SK-N-SH (cell line): ENCODE measurements around the gene NSD1. TPM values are rescaled to one million over a fixed set of nuclear protein-coding genes. Genes with fewer than 3 reads are reported as not detected.

Experiments used
- CTCF ChIA-PET: fragments of 300-600, 350-600 bp; formaldehyde crosslinking; extraction: SDS; loops from one replicate; lab custom pipeline; 2021; lab: Yijun Ruan, JAX
- POLR2A ChIA-PET: fragments of 350-600 bp; sonication (Branson Sonifier 250); formaldehyde crosslinking; extraction: SDS; loops from one replicate; lab custom pipeline; 2020; ENCODE audit warnings: antibody characterized with exemption, inconsistent platforms; lab: Yijun Ruan, JAX
- DNase-seq: peaks from one replicate; pipeline ENCODE4 v3.0.0; 2012
- H2AFZ ChIP-seq: fragments of 200-600 bp; sonication (generic); 2 replicates; pipeline ENCODE4 v1.8.1; 2016; ENCODE audit warnings: antibody characterized with exemption, mild to moderate bottlenecking, low read depth
- H3F3A ChIP-seq: fragments of 200-600 bp; sonication (generic); replicated peaks from 2 replicates; pipeline ENCODE3; 2016; ENCODE audit warnings: antibody characterized with exemption, mild to moderate bottlenecking; ENCODE audit not compliant: insufficient read depth
- H3K27ac ChIP-seq, 2 experiments: fragments of 200-500 bp in 1 of 2; fragments of 200-600 bp in 1 of 2; sonication (Bioruptor generic) in 1 of 2; sonication (generic), shearing (Covaris generic) in 1 of 2; 2 replicates each; pipeline versions ENCODE4 v1.5.1 to v1.6.1; 2014 to 2016; ENCODE audit warnings: low read depth in 2 of 2, inconsistent platforms in 1 of 2, low read length in 1 of 2, mild to moderate bottlenecking in 1 of 2, mixed read lengths in 1 of 2
- H3K27me3 ChIP-seq: fragments of 200-600 bp; sonication (generic), shearing (Covaris generic); 2 replicates; pipeline ENCODE4 v1.6.1; 2016; ENCODE audit warnings: mixed run types; ENCODE audit not compliant: insufficient read depth
- H3K36me3 ChIP-seq, 2 experiments: fragments of 200-500 bp in 1 of 2; fragments of 200-600 bp in 1 of 2; sonication (Bioruptor generic) in 1 of 2; sonication (generic) in 1 of 2; replicated peaks in 1 of 2; 2 replicates each; pipeline versions ENCODE3 to v1.5.1; 2014 to 2016; ENCODE audit warnings: low read length in 1 of 2, mild to moderate bottlenecking in 1 of 2; ENCODE audit not compliant: insufficient read depth in 2 of 2, control insufficient read depth in 1 of 2
- H3K4me1 ChIP-seq, 2 experiments: fragments of 200-500 bp in 1 of 2; fragments of 200-600 bp in 1 of 2; sonication (Bioruptor generic) in 1 of 2; sonication (generic), shearing (Covaris generic) in 1 of 2; 2 replicates each; pipeline versions ENCODE4 v1.5.1 to v1.6.1; 2014 to 2016; ENCODE audit warnings: low read depth in 1 of 2, low read length in 1 of 2, mixed run types in 1 of 2; ENCODE audit not compliant: insufficient read depth in 2 of 2, control insufficient read depth in 1 of 2
- H3K4me2 ChIP-seq: fragments of 200-600 bp; sonication (generic), shearing (Covaris generic); 2 replicates; pipeline ENCODE4 v1.6.1; 2017; ENCODE audit warnings: mixed run types
- H3K4me3 ChIP-seq, 2 experiments: fragments of 200-500 bp in 1 of 2; fragments of 200-600 bp in 1 of 2; sonication (Bioruptor generic) in 1 of 2; sonication (generic), shearing (Covaris generic) in 1 of 2; 2 replicates each; pipeline versions ENCODE4 v1.5.1 to v1.8.1; 2014 to 2016; ENCODE audit warnings: low read depth in 2 of 2, inconsistent platforms in 1 of 2, low read length in 1 of 2, mild to moderate bottlenecking in 1 of 2, mixed read lengths in 1 of 2, moderate library complexity in 1 of 2
- H3K79me2 ChIP-seq: fragments of 200-600 bp; sonication (generic); 2 replicates; pipeline ENCODE4 v1.8.1; 2017; ENCODE audit warnings: mild to moderate bottlenecking; ENCODE audit not compliant: insufficient read depth
- H3K9ac ChIP-seq: fragments of 200-600 bp; sonication (generic); 2 replicates; pipeline ENCODE4 v1.6.1; 2017; ENCODE audit warnings: mixed run types
- H3K9me2 ChIP-seq: fragments of 200-600 bp; sonication (generic); 2 replicates; pipeline ENCODE4 v1.6.1; 2017; ENCODE audit warnings: mixed run types
- H3K9me3 ChIP-seq: fragments of 200-600 bp; sonication (generic); 2 replicates; pipeline ENCODE4 v1.6.1; 2017; ENCODE audit warnings: mixed run types, mild to moderate bottlenecking, moderate library complexity
- H4K20me1 ChIP-seq: fragments of 200-600 bp; sonication (generic); 2 replicates; pipeline ENCODE4 v1.6.1; 2017; ENCODE audit warnings: mild to moderate bottlenecking, mixed run types; ENCODE audit not compliant: insufficient read depth
- CHD2 ChIP-seq: fragments of 150-350 bp; IDR thresholded peaks from 2 replicates; pipeline ENCODE4 v1.6.1; 2018; ENCODE audit warnings: low read length; ENCODE audit not compliant: partially characterized antibody
- CTCF ChIP-seq: fragments of 200-600 bp; sonication (generic); IDR thresholded peaks from 2 replicates; pipeline ENCODE4 v1.6.1; 2017; ENCODE audit warnings: antibody characterized with exemption, mild to moderate bottlenecking, moderate library complexity
- ELF1 ChIP-seq: IDR thresholded peaks from 2 replicates; pipeline ENCODE4 v1.4.0; 2012
- EP300 ChIP-seq, 2 experiments: IDR thresholded peaks; 2 replicates each; pipeline versions ENCODE4 v1.4.0 to v1.6.1; 2012; ENCODE audit warnings: borderline replicate concordance in 1 of 2, low read depth in 1 of 2, low read length in 1 of 2
- EZH2phosphoT487 ChIP-seq: fragments of 200-600 bp; sonication (generic); IDR thresholded peaks from 2 replicates; pipeline ENCODE4 v1.6.1; 2017; ENCODE audit warnings: low read depth, mixed run types, mild to moderate bottlenecking, antibody characterized with exemption, moderate library complexity, borderline replicate concordance
- GATA2 ChIP-seq: sonication (generic); formaldehyde crosslinking; IDR thresholded peaks from 2 replicates; pipeline ENCODE4 v1.5.0; 2020; ENCODE audit warnings: mild to moderate bottlenecking, missing genetic modification reagents
- JUND ChIP-seq: IDR thresholded peaks from 2 replicates; pipeline ENCODE4 v1.4.0; 2012
- MEF2A ChIP-seq: IDR thresholded peaks from 2 replicates; pipeline ENCODE4 v1.4.0; 2012; ENCODE audit warnings: low read depth, borderline replicate concordance
- NRF1 ChIP-seq: IDR thresholded peaks from 2 replicates; pipeline ENCODE4 v1.6.1; 2012; ENCODE audit warnings: low read depth, mild to moderate bottlenecking, low read length
- POLR2AphosphoS5 ChIP-seq: IDR thresholded peaks from 2 replicates; pipeline ENCODE4 v1.6.1; 2012; ENCODE audit warnings: low read depth, low read length
- RCOR1 ChIP-seq: fragments of 150-350 bp; IDR thresholded peaks from 2 replicates; pipeline ENCODE4 v1.6.1; 2017; ENCODE audit warnings: antibody characterized with exemption, low read length
- RXRA ChIP-seq: IDR thresholded peaks from 2 replicates; pipeline ENCODE4 v1.4.0; 2012; ENCODE audit warnings: low read depth, mild to moderate bottlenecking, borderline replicate concordance
- SIN3A ChIP-seq: IDR thresholded peaks from 2 replicates; pipeline ENCODE4 v1.6.1; 2012; ENCODE audit warnings: low read depth, mild to moderate bottlenecking, low read length, moderate library complexity, borderline replicate concordance
- TEAD4 ChIP-seq: IDR thresholded peaks from 2 replicates; pipeline ENCODE4 v1.4.0; 2012; ENCODE audit warnings: mild to moderate bottlenecking, borderline replicate concordance; ENCODE audit not compliant: insufficient read depth
- USF2 ChIP-seq: fragments of 150-350 bp; IDR thresholded peaks from 2 replicates; pipeline ENCODE4 v1.6.1; 2017; ENCODE audit warnings: antibody characterized with exemption, low read length, low read depth, borderline replicate concordance
- WGBS: methylation state at CpG from one replicate; pipeline ENCODE4 v1.1.6; 2017; ENCODE audit warnings: low lambda C conversion rate; 5-methylcytosine and 5-hydroxymethylcytosine counted together
- polyA plus RNA-seq, 3 experiments: library from polyadenylated mRNA; depleted of rRNA; stranded (reverse); fragments of >200 nt; gene quantifications; 2 replicates each; pipeline ENCODE4 v1.2.3, GENCODE V29; 2012
- TF ChIP-seq, protein P1 (sequence below): IDR thresholded peaks from 2 replicates; pipeline ENCODE4 v1.4.0; 2012; ENCODE audit warnings: low read depth, borderline replicate concordance

The NSD1 gene
- polyA plus RNA-seq, 1 of the 3 experiments (the other 2 are of a cell fraction) = 6.7 TPM

- TF ChIP-seq USF2 (peak; percentile 83), MEF2A (no peak), GATA2 (CRISPR knock-in tag) (no peak), CTCF (peak; percentile 40), NRF1 (no peak), POLR2AphosphoS5 (peak; percentile 29), EP300 (IDR thresholded peaks at IDR 0.05; ENCODE audit: borderline replicate concordance in 1 of 2, low read depth in 1 of 2, low read length in 1 of 2) (peak in 1 of 2 experiments; percentile 17; a peak in 1 of 4 replicates), ELF1 (peak; percentile 60), EZH2phosphoT487 (no peak), RCOR1 (no peak)
Measured at GRCh38 chr5:177303121-177303924, 169.8 kb downstream of the NSD1 start, which contains the start of the genes PRELID1 and RAB24 (continued).

DNA sequence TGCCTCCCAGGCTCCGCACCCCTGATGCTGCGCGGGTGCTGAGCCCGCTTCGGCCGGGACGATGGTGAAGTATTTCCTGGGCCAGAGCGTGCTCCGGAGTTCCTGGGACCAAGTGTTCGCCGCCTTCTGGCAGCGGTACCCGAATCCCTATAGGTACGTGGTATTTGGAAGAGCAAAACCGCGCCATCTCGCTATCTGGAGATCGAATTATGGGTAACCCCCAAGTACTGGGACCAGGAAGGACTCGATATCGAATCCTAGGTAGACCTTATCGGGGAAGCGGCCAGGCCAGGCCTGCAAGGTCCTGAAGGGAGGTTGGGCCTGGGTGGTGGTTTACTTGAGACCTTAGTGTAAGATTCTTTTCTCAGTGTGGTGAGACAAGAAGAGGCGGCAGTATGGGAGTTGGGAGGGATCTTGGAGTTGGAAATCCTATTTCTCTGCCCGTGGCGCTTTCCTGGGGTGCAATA is 170.4 kb downstream of the NSD1 start:
- H4K20me1 ChIP-seq = peaks cover 20% of the 10 kb centered on the region
- H3K27ac ChIP-seq = peak overlapping the region; percentile 60 to 76; a peak in 3 of 4 replicates
- no peak overlapping the region for H2AFZ ChIP-seq
- 0% methylated on average over 16 of the region's 25 CpGs for WGBS
- no peaks in the 10 kb centered on the region for H3K9me3 ChIP-seq
- peaks cover 70% of the 10 kb centered on the region for H3K79me2 ChIP-seq
- H3K4me1 ChIP-seq = peaks cover 0 to 28% of the 10 kb centered on the region in 2 experiments; a peak in 1 of 4 replicates
- peak overlapping the region; percentile 98 for H3K4me2 ChIP-seq
- CTCF ChIA-PET = interaction anchor here (0.8 to 6.5 kb wide), 5 partner anchors 10 to 190 kb away, joined by 3 to 48 read pairs (median 3); no protein-coding TSS in a partner anchor
- no peaks in the 10 kb centered on the region for H3K27me3 ChIP-seq
- peaks cover 18% of the 10 kb centered on the region for H3F3A ChIP-seq
- H3K9ac ChIP-seq = peak overlapping the region; percentile 90
- no peaks in the 10 kb centered on the region for H3K9me2 ChIP-seq
- no peak for TF ChIP-seq RXRA
- no peak for TF ChIP-seq TEAD4
- no peak for TF ChIP-seq CHD2
- TF ChIP-seq SIN3A = no peak
- no peak for TF ChIP-seq EP300 (IDR thresholded peaks at IDR 0.05; ENCODE audit: borderline replicate concordance in 1 of 2, low read depth in 1 of 2, low read length in 1 of 2)
- no peak for TF ChIP-seq CTCF
- TF ChIP-seq, protein P1, sequence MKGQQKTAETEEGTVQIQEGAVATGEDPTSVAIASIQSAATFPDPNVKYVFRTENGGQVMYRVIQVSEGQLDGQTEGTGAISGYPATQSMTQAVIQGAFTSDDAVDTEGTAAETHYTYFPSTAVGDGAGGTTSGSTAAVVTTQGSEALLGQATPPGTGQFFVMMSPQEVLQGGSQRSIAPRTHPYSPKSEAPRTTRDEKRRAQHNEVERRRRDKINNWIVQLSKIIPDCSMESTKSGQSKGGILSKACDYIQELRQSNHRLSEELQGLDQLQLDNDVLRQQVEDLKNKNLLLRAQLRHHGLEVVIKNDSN = no peak
- no peak for TF ChIP-seq JUND
- no peak for TF ChIP-seq RCOR1
- TF ChIP-seq, all 33 proteins: peak for 0
- POLR2A ChIA-PET = interaction anchor here (1.2 to 1.5 kb wide), 2 partner anchors 48 to 170 kb away, joined by 4 to 5 read pairs; partner anchors contain the start of genes LMAN2 and NSD1
- H3K4me3 ChIP-seq = peak overlapping the region; percentile 93 to 98
- H3K36me3 ChIP-seq = peaks cover 30 to 48% of the 10 kb centered on the region in 2 experiments
- DNase-seq = peak; percentile 48
